PFSK-1 (cell line): ENCODE measurements around the gene HELT.

Source experiments
- FOXP2 ChIP-seq: optimal IDR thresholded peaks from 2 replicates; pipeline ENCODE3; 2011; ENCODE audit warnings: borderline replicate concordance, control low read depth, inconsistent platforms; ENCODE audit not compliant: insufficient read depth; ENCODE audit errors: extremely low read length, extremely low read depth
- POLR2AphosphoS5 ChIP-seq: IDR thresholded peaks from 2 replicates; pipeline ENCODE4 v1.6.1; 2012; ENCODE audit warnings: low read depth, mild to moderate bottlenecking, control low read depth, low read length, moderate library complexity
- REST ChIP-seq, 2 experiments: IDR thresholded peaks; 2 replicates each; pipeline versions ENCODE4 v1.6.1 to v1.8.0; 2011 to 2012; ENCODE audit warnings: low read depth in 2 of 2, low read length in 2 of 2, control low read depth in 1 of 2, inconsistent platforms in 1 of 2, mild to moderate bottlenecking in 1 of 2, moderate library complexity in 1 of 2; ENCODE audit not compliant: insufficient read depth in 1 of 2
- SIN3A ChIP-seq: IDR thresholded peaks from 2 replicates; pipeline ENCODE4 v1.6.1; 2012; ENCODE audit warnings: mild to moderate bottlenecking, low read length, moderate library complexity, borderline replicate concordance; ENCODE audit not compliant: insufficient read depth
- TAF1 ChIP-seq: IDR thresholded peaks from 2 replicates; pipeline ENCODE4 v1.6.1; 2012; ENCODE audit warnings: low read length, control low read depth, borderline replicate concordance; ENCODE audit not compliant: insufficient read depth

Gene HELT

GRCh38 chr4:185015108-185015507 is 3.2 kb upstream of the HELT start:
- no peak for TF ChIP-seq SIN3A
- no peak for TF ChIP-seq TAF1
- no peak for TF ChIP-seq FOXP2
- TF ChIP-seq REST (IDR thresholded peaks at IDR 0.05; ENCODE audit: insufficient read depth in 1 of 2, low read depth in 2 of 2, low read length in 2 of 2) = no peak
- no peak for TF ChIP-seq POLR2AphosphoS5

- no peak for TF ChIP-seq SIN3A
- TF ChIP-seq REST (IDR thresholded peaks at IDR 0.05; ENCODE audit: insufficient read depth in 1 of 2, low read depth in 2 of 2, low read length in 2 of 2) = no peak
- no peak for TF ChIP-seq FOXP2
- no peak for TF ChIP-seq POLR2AphosphoS5
- no peak for TF ChIP-seq TAF1
These were observed 2.0 kb upstream of the HELT start for GRCh38 chr4:185016101-185016940.

GRCh38 chr4:185016946-185017758 is 1.1 kb upstream of the HELT start:
- TF ChIP-seq SIN3A (no peak), FOXP2 (no peak), TAF1 (no peak), REST (IDR thresholded peaks at IDR 0.05; ENCODE audit: insufficient read depth in 1 of 2, low read depth in 2 of 2, low read length in 2 of 2) (no peak), POLR2AphosphoS5 (no peak)

- TF ChIP-seq SIN3A (no peak), POLR2AphosphoS5 (no peak), FOXP2 (no peak), TAF1 (no peak), REST (IDR thresholded peaks at IDR 0.05; ENCODE audit: insufficient read depth in 1 of 2, low read depth in 2 of 2, low read length in 2 of 2) (no peak)
These were observed 655 bp downstream of the HELT start for GRCh38 chr4:185018834-185019455.
